Measurements from ENCODE around the gene SLC30A9.

SLC30A9 gene

GRCh38 chr4:42136371-42136770 lies 146.0 kb downstream of the SLC30A9 start:
- DNase-seq (ENCODE audit: low read depth) = no peak
